ENCODE data around the gene FGD6. TPM values are rescaled to one million over a fixed set of nuclear protein-coding genes. Genes with fewer than 3 reads are reported as not detected.

Gene FGD6
- total and polyA plus RNA-seq, 7 experiments from 2014 or later: 0.35 to 8.6 (median 1.1) TPM

DNA sequence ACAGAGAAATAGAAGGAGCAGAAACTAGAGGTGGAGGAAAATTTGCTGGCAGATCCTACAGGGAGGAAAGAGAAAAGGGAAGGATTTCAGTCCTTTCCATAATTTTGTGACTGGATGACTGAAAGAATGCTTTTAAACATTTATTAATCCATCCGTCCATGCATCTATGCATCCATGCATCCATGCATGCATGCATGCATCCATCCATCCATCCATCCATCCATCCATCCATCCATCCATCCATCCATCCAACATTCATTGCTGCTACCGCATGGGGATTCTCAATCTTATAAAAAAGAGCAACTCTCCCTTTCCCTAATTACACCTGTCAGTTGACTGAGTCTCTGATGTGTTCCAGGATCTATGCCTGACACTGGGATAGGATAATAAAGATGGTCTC, 88.2 kb downstream of the FGD6 start:
- Histone ChIP-seq H3K27ac (ENCODE audit: low read depth, low read length) (no peak overlapping the region), H3K4me3 (ENCODE audit: low read length) (no peak overlapping the region), H3K9me3 (ENCODE audit: control insufficient read depth in 2 of 3, low read length in 3 of 3) (no peaks in the 10 kb centered on the region), H3K27me3 (ENCODE audit: control insufficient read depth in 2 of 2, insufficient read depth in 2 of 2, low read length in 2 of 2) (no peaks in the 10 kb centered on the region), H3K4me1 (ENCODE audit: control insufficient read depth in 2 of 2, insufficient read depth in 2 of 2, low read length in 2 of 2) (no peaks in the 10 kb centered on the region), H3K36me3 (ENCODE audit: control insufficient read depth in 2 of 3, insufficient read depth in 3 of 3, low read length in 3 of 3) (no peaks in the 10 kb centered on the region)
- ChIA-PET POLR2A (no interaction called here), CTCF (no interaction called here)
- Mint-ChIP-seq H3K27me3 (peaks cover 0 to 3% (median 0%) of the 10 kb centered on the region in 5 donors), H3K27ac (peak overlapping the region in 1 of 9 donors; percentile 2), H3K9me3 (no peaks in the 10 kb centered on the region), H3K4me3 (no peak overlapping the region), H3K36me3 (no peaks in the 10 kb centered on the region), H3K4me1 (peaks cover 0 to 1% (median 0%) of the 10 kb centered on the region in 7 donors)
- no peak for DNase-seq
- intact Hi-C loops (cut with micrococcal nuclease): no loop called here
- ATAC-seq: no peak

DNA sequence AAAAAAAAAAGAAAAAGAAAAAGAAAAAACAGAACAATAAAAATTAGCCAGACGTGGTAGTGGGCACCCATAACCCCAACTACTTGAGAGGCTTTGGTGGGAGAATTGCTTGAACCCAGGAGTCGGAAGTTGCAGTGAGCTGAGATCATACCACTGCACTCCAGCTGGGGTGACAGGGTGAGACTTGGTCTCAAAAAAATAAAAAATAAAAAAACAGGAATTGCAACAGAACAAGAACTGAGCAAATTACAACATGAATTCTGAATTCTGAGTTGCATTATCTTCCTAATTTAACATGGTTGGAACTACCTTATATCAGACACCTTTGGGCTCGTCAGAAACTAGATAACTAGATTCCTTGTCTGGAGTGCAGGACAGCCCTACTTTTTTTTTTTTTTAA, 90.5 kb downstream of the FGD6 start:
- Mint-ChIP-seq H3K4me1 (no peaks in the 10 kb centered on the region), H3K4me3 (no peak overlapping the region), H3K27me3 (peaks cover 0 to 3% (median 0%) of the 10 kb centered on the region in 5 donors), H3K36me3 (no peaks in the 10 kb centered on the region), H3K9me3 (no peaks in the 10 kb centered on the region), H3K27ac (no peak overlapping the region)
- intact Hi-C loops (cut with micrococcal nuclease): no loop called here
- no peaks in the 10 kb centered on the region for H3K9me3 ChIP-seq (ENCODE audit: control insufficient read depth in 2 of 3, low read length in 3 of 3)
- CTCF ChIA-PET: no interaction called here
- H3K36me3 ChIP-seq (ENCODE audit: control insufficient read depth in 2 of 3, insufficient read depth in 3 of 3, low read length in 3 of 3): no peaks in the 10 kb centered on the region
- no peak overlapping the region for H3K27ac ChIP-seq (ENCODE audit: low read depth, low read length)
- H3K27me3 ChIP-seq (ENCODE audit: control insufficient read depth in 2 of 2, insufficient read depth in 2 of 2, low read length in 2 of 2): no peaks in the 10 kb centered on the region
- no peaks in the 10 kb centered on the region for H3K4me1 ChIP-seq (ENCODE audit: control insufficient read depth in 2 of 2, insufficient read depth in 2 of 2, low read length in 2 of 2)
- POLR2A ChIA-PET: no interaction called here
- no peak for DNase-seq
- ATAC-seq: no peak
- no peak overlapping the region for H3K4me3 ChIP-seq (ENCODE audit: low read length)

DNA sequence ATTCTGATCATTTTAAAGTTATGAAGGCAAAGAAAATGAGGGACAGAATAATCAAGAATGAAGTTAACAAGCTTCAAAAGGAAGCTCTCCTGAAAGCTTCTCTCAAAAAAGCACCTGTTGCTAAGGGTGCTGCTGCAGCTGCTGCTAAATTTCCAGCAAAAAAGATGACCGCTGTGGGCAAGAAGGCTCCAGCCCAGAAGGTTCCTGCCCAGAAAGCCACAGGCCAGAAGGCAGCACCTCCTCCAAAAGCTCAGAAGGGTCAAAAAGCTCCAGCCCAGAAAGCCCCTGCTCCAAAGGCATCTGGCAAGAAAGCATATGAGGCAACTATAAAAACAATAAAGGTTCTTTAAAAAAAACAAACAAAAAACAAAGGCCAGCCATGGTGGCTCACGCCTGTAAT, 91.2 kb downstream of the FGD6 start:
- Histone ChIP-seq H3K4me3 (ENCODE audit: low read length) (no peak overlapping the region), H3K36me3 (ENCODE audit: control insufficient read depth in 2 of 3, insufficient read depth in 3 of 3, low read length in 3 of 3) (no peaks in the 10 kb centered on the region), H3K27me3 (ENCODE audit: control insufficient read depth in 2 of 2, insufficient read depth in 2 of 2, low read length in 2 of 2) (no peaks in the 10 kb centered on the region), H3K27ac (ENCODE audit: low read depth, low read length) (no peak overlapping the region), H3K4me1 (ENCODE audit: control insufficient read depth in 2 of 2, insufficient read depth in 2 of 2, low read length in 2 of 2) (no peaks in the 10 kb centered on the region), H3K9me3 (ENCODE audit: control insufficient read depth in 2 of 3, low read length in 3 of 3) (no peaks in the 10 kb centered on the region)
- Mint-ChIP-seq H3K4me1 (no peaks in the 10 kb centered on the region), H3K36me3 (no peaks in the 10 kb centered on the region), H3K27me3 (peaks cover 0 to 3% (median 0%) of the 10 kb centered on the region in 5 donors), H3K27ac (no peak overlapping the region), H3K9me3 (no peaks in the 10 kb centered on the region), H3K4me3 (no peak overlapping the region)
- DNase-seq: no peak
- ChIA-PET CTCF (interaction anchor here (0.8 kb wide), 1 partner anchor 9 kb away, joined by 3 read pairs; no protein-coding TSS in a partner anchor), POLR2A (no interaction called here)
- intact Hi-C loops (cut with micrococcal nuclease): no loop called here
- ATAC-seq: no peak

DNA sequence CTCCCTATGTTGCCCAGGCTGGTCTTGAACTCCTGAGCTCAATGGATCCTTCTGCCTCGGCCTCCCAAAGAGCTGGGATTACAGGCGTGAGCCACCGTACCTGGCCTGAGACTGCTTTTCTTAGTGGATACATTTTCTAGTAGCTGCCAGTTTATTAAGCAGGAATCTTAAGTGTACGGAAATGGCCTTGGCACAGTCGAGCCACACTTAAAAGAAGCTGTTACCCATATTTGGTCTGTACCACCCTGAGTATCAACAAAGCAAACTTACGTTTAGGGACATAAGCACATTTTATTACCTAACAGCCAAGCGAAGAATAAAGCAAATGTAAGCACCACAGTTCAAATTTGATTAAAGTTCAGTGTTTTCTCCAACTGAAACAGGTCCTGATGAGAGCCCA, 93.2 kb downstream of the FGD6 start:
- Histone ChIP-seq H3K27ac (ENCODE audit: low read depth, low read length) (no peak overlapping the region), H3K36me3 (ENCODE audit: control insufficient read depth in 2 of 3, insufficient read depth in 3 of 3, low read length in 3 of 3) (no peaks in the 10 kb centered on the region), H3K27me3 (ENCODE audit: control insufficient read depth in 2 of 2, insufficient read depth in 2 of 2, low read length in 2 of 2) (no peaks in the 10 kb centered on the region), H3K4me1 (ENCODE audit: control insufficient read depth in 2 of 2, insufficient read depth in 2 of 2, low read length in 2 of 2) (no peaks in the 10 kb centered on the region), H3K4me3 (ENCODE audit: low read length) (no peak overlapping the region), H3K9me3 (ENCODE audit: control insufficient read depth in 2 of 3, low read length in 3 of 3) (no peaks in the 10 kb centered on the region)
- H3K4me1 Mint-ChIP-seq: no peaks in the 10 kb centered on the region
- H3K4me3 Mint-ChIP-seq: no peak overlapping the region
- DNase-seq: no peak
- POLR2A ChIA-PET: no interaction called here
- H3K27me3 Mint-ChIP-seq: peaks cover 0 to 3% (median 0%) of the 10 kb centered on the region in 5 donors
- intact Hi-C loops (cut with micrococcal nuclease): no loop called here
- ATAC-seq: no peak
- H3K9me3 Mint-ChIP-seq: no peaks in the 10 kb centered on the region
- H3K36me3 Mint-ChIP-seq: no peaks in the 10 kb centered on the region
- CTCF ChIA-PET: interaction anchor here (0.7 to 0.8 kb wide), 2 partner anchors 33 to 410 kb away, joined by 3 to 5 read pairs; no protein-coding TSS in a partner anchor
- H3K27ac Mint-ChIP-seq: no peak overlapping the region

DNA sequence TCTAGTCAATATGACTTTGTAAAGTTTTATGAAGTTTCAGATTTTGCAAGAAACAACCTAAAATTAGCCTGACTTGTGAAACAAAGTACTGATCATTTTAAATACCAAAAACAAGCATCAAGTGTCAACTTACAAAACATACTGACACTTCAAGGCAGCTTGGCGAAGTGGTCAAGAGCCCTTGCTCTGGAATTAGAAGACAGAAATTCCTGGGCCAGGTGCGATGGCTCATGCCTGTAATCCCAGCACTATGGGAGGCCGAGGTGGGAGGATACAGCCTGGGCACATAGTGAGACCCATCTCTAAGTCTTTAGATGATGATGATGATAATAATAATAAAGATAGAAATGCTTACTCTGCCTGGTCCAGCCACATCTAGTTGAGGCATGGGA, 98.5 kb downstream of the FGD6 start:
- intact Hi-C loops (cut with micrococcal nuclease): loop anchor here in 1 of 2 donors (5.0 kb wide), 2 partner anchors 354 to 699 kb away; partner anchors contain the start of gene METAP2
- Histone ChIP-seq H3K27me3 (ENCODE audit: control insufficient read depth in 2 of 2, insufficient read depth in 2 of 2, low read length in 2 of 2) (no peaks in the 10 kb centered on the region), H3K9me3 (ENCODE audit: control insufficient read depth in 2 of 3, low read length in 3 of 3) (no peaks in the 10 kb centered on the region), H3K4me3 (ENCODE audit: low read length) (no peak overlapping the region), H3K27ac (ENCODE audit: low read depth, low read length) (no peak overlapping the region), H3K36me3 (ENCODE audit: control insufficient read depth in 2 of 3, insufficient read depth in 3 of 3, low read length in 3 of 3) (no peaks in the 10 kb centered on the region), H3K4me1 (ENCODE audit: control insufficient read depth in 2 of 2, insufficient read depth in 2 of 2, low read length in 2 of 2) (no peaks in the 10 kb centered on the region)
- ChIA-PET CTCF (interaction anchor here (1.6 to 1.8 kb wide), 2 partner anchors 416 to 418 kb away, joined by 3 to 9 read pairs; no protein-coding TSS in a partner anchor), POLR2A (no interaction called here)
- Mint-ChIP-seq H3K4me3 (no peak overlapping the region), H3K36me3 (no peaks in the 10 kb centered on the region), H3K27me3 (no peaks in the 10 kb centered on the region), H3K4me1 (peaks cover 0 to 7% (median 0%) of the 10 kb centered on the region in 7 donors), H3K9me3 (no peaks in the 10 kb centered on the region), H3K27ac (no peak overlapping the region)
- DNase-seq: no peak
- no peak for ATAC-seq

DNA sequence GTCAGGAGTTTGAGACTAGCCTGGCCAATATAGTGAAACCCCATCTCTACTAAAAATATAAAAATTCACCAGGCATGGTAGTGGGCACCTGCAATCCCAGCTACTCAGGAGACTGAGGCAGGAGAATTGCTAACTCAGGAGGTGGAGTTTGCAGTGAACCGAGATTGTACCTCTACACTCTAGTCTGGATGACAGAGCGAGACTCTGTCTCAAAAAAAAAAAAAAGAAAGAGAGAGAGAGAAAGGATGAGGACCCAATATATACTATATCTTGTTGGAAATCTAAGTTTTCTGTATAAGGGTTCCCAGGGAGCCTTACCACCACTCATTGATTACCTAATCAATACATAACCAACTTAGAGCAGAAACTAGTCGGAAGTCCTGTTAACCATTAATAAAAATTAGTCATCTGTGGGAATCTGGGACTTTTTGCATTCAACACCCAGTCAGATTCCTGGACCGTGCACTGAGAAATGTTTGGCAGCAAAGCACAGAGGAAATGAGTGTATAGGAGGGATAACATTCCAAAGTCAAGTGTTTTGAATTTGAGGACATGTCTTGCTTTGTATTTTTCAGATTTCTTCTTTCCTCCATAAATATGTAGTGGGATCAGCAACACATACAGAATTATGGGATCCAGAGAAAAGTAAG, 99.0 kb downstream of the FGD6 start:
- H3K36me3 Mint-ChIP-seq: no peaks in the 10 kb centered on the region
- POLR2A ChIA-PET: no interaction called here
- no peaks in the 10 kb centered on the region for H3K9me3 ChIP-seq (ENCODE audit: control insufficient read depth in 2 of 3, low read length in 3 of 3)
- ATAC-seq (no peak), DNase-seq (no peak)
- intact Hi-C loops (cut with micrococcal nuclease): loop anchor here in 1 of 2 donors (5.0 kb wide), 2 partner anchors 354 to 699 kb away; partner anchors contain the start of gene METAP2
- no peaks in the 10 kb centered on the region for H3K36me3 ChIP-seq (ENCODE audit: control insufficient read depth in 2 of 3, insufficient read depth in 3 of 3, low read length in 3 of 3)
- peaks cover 0 to 7% (median 0%) of the 10 kb centered on the region in 7 donors for H3K4me1 Mint-ChIP-seq
- H3K27ac ChIP-seq (ENCODE audit: low read depth, low read length): no peak overlapping the region
- H3K4me1 ChIP-seq (ENCODE audit: control insufficient read depth in 2 of 2, insufficient read depth in 2 of 2, low read length in 2 of 2): no peaks in the 10 kb centered on the region
- H3K4me3 Mint-ChIP-seq: no peak overlapping the region
- no peaks in the 10 kb centered on the region for H3K27me3 ChIP-seq (ENCODE audit: control insufficient read depth in 2 of 2, insufficient read depth in 2 of 2, low read length in 2 of 2)
- no peak overlapping the region for H3K4me3 ChIP-seq (ENCODE audit: low read length)
- no peaks in the 10 kb centered on the region for H3K9me3 Mint-ChIP-seq
- CTCF ChIA-PET: interaction anchor here (0.7 to 3.8 kb wide), 4 partner anchors 97 to 457 kb away, joined by 4 to 68 read pairs (median 7); no protein-coding TSS in a partner anchor
- no peaks in the 10 kb centered on the region for H3K27me3 Mint-ChIP-seq
- H3K27ac Mint-ChIP-seq: no peak overlapping the region

Measured in naive thymus-derived CD4-positive, alpha-beta T cell (primary cell).